Lower leg skin (tissue), 3 donors: ENCODE data around the gene CEACAM4.

Experiments
- CTCF ChIP-seq, 3 donors: fragments of 450-650 bp; IDR thresholded peaks; one replicate each; pipeline ENCODE4 v1.5.1; 2016; ENCODE audit warnings: antibody characterized with exemption in 3 of 3, mild to moderate bottlenecking in 3 of 3, moderate library complexity in 2 of 3
- POLR2A ChIP-seq, 2 donors: fragments of 450-650 bp; IDR thresholded peaks; one replicate each; pipeline ENCODE4 v1.6.1; 2016 to 2017; ENCODE audit warnings: antibody characterized with exemption in 2 of 2, mild to moderate bottlenecking in 1 of 2, moderate library complexity in 1 of 2

- no peak for TF ChIP-seq POLR2A (IDR thresholded peaks at IDR 0.05)
- no peak for TF ChIP-seq CTCF (IDR thresholded peaks at IDR 0.05)
These were observed 1.9 kb downstream of the CEACAM4 start for GRCh38 chr19:41624937-41625336.
